ENCODE measurements around the gene TRIM45.
"Not testable (repeated sequence)": the region's sequence is repeated elsewhere in the genome, so short reads cannot be mapped to it uniquely, and the experiment has no call there.

The TRIM45 gene

DNA sequence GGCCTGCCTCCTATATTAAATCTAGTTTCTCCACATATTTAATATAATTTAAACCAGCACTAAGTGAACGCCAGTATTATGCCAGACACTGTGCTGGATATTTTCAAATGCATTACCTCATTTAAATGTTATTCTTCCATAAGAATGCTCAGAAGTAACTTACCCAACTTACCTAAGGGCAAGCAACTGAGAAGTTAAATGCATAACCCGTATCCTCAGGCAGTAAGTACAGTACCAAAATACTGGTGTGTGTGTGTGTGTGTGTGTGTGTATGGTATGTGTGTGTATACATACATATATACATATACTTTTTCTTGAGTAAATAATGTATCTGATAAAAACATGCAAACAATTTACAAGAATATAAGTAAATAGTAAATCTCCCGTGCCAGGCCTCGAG is 9.0 kb upstream of the TRIM45 start:
- DNase-seq (ENCODE audit: low read depth) = no peak

DNA sequence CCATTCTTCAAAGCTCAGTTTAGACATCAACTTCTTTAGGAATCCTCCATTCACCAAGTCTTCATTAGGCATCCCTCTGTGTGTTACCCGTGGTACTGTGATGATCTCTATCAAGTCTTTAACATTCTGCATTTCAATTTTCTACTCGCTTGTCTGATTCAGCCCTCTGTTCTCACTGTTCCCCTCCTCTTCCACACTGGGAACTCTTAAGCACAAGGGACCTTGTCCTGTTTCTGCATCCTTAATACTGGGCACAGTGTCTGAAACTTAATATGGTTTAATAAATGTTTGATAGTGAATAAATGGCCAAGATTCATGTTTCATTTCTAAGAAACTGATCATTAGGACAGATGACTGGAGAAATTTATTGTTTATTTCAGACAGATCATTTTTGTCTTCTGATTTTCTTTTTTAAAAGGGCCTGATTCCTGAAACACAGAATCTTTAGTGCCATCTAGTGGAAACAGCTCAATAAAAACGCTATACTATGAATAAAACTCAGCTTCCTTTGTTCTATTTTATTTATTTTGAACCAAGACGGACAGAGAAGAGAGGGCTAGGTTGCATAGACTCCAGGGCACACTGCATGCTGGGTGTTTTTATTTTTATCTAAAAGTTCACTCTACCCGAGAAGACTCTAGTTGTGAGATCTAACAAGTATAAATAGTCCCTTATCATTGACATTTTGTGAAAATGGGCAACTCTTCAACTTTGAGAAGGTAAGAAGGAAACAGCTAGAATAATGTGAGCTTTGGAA is 7.0 kb upstream of the TRIM45 start:
- no peak for DNase-seq (ENCODE audit: low read depth)

DNA sequence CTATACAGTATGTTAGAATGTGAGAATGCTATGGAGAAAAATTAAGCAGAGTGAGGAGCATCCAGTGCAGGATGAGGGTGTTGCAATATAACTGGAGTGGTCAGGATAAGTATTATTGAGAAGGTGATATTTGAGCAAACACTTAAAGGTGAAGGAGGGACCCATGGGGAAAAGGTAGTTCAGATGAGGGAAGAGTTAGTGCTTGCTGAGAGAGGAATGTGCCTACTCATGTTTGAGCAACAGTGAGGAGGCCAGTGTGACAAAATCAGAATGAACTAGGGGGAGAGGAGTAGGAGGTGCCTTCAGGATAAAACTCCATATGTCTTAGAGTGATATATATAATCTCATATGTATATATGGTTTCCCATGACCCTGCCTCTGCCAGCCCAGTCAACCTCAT is 6.2 kb upstream of the TRIM45 start:
- DNase-seq (ENCODE audit: low read depth) = no peak

DNA sequence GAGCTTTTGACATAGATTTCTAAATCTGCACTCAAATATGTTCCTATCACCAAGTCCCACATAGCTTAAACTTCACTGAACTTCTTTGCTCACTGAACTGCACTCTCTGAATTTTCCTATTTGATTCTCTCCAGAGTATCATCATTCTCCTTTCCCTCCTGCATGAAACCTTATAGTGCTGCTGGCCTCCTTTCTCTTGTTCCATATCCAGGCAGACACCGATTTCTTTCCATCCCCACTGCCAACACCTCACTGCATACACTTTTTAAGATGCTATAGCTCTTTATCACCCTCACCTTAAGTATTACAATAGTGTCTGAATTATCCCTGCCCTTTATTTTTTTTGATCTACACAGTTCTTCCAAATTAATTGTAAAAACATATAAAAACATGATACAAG is 3.1 kb upstream of the TRIM45 start:
- no peak for DNase-seq (ENCODE audit: low read depth)

DNA sequence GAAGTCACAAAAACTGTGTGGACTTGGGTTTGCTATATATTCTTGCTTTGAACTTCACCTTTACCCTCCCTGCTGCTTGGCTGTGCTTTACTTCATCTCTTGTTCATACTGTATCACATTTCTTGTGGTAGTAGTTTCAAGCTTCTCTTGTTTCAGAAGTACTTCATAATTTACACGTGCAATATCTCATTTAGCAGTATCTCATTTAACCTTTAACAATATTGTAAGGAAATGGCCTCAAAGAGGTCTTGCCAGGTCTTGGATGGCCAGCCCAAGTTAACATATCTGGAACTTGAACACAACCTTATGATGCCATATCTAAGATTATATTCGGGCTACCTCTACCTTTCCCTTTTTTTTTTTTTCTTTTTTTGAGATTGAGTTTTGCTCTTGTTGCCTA is 1.7 kb upstream of the TRIM45 start:
- no peak for DNase-seq (ENCODE audit: low read depth)

DNA sequence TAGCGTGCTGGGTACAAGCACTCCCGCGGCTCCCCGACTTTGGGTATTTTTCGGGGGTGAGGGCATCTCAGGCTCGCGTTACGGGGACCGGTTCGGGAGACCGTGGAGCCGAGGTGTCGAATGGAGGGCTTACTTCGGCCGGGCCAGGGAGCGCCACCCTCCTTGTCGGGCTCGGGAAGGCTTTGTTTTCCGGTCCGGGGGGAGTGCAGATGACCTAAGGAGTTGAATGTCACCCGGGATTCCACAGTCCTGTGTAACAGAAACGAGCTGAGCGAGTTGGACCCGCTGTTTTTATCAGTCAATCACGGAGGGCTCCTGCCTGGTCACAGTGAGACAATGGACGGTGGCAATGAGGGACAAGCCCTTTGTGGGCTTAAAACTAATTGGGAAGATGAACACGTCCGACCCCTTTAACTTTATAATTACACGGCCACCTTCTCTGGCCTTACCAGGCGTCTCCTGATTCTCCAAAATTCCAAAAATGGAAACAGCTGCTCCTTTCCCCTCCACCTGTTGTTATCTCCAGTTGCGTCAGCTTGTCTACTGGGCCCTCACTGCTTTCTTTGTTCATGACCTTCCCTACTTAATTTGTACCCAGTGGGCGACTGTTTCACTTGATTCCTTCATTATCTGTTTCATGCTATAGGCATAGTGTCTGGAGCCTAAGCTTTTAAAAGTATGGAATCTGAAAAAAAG is 929 bp upstream of the TRIM45 start:
- no peak for DNase-seq (ENCODE audit: low read depth)

DNA sequence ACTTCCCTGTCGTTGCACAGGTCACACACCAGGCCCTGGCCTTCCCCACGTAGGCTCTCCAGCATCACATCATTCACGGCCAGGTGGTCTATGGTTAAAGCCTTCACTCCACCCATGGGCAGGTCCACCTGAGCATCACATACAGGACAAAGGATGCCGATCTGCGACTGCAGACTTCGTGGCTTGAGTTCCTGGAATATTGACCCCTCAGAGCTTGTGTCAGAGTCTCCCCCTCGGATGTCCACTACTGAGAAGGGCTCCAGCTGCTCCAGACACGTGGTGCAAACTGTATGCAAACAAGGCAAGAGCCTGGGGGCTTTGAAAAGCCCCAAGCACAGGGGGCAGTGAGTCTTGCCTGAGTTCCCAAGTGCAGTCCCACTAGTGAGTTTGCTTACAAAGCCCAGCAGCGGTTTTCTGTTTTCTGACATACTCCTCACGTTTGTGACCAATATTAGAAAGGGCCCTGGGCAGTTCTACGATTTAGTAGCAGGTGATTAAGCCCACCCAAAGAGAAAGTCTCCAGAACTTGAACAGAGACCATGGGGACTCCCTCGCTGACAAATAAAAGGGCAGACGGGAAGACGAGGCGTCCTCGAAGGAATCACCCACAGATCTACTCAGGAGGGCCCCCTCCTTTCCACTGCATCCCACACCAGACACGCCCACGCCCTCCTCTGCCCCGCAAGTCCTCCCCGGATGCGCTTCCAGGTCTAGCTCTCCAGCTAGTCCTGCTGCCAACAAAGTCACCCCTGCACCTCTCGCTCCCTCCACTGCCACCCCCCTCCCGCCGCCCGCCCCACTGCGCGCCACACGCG is 568 bp downstream of the TRIM45 start:
- no peak for DNase-seq (ENCODE audit: low read depth)

DNA sequence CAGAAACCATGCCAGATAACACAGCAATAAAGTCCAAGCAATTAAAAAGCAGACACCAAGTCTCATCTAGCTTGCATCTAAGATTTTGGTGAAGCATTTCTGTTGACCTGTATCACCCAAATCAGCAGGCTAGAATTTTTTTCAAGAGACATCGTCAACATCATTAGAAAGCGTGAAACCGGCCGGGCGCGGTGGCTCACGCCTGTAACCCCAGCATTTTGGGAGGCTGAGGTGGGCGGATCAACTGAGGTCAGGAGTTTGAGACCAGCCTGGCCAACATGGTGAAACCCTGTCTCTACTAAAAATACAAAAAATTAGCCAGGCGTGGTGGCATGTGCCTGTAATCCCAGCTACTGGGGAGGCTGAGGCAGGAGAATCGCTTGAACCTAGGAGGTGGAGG is 2.4 kb downstream of the TRIM45 start:
- not testable (repeated sequence) for DNase-seq (ENCODE audit: low read depth)

DNA sequence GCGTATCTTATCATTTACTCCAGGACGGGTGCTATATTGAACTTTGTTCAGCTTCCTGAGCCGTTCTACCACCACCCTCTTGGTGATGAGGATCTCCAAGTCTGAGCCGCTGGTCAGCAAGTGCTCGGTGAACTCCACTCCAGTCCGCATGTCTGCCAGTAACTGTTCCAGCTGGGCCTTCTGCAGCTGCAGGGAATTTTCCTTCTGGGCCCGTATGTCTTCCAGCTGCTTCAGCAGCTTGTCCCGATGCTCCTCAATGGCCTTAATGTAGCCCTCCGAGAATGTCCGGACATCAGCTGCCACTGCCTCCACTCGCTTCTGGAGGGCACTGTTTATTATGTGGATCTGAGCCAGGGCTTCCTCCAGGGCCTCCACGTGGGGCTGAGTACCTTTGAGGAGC is 3.4 kb downstream of the TRIM45 start:
- DNase-seq (ENCODE audit: low read depth) = no peak

DNA sequence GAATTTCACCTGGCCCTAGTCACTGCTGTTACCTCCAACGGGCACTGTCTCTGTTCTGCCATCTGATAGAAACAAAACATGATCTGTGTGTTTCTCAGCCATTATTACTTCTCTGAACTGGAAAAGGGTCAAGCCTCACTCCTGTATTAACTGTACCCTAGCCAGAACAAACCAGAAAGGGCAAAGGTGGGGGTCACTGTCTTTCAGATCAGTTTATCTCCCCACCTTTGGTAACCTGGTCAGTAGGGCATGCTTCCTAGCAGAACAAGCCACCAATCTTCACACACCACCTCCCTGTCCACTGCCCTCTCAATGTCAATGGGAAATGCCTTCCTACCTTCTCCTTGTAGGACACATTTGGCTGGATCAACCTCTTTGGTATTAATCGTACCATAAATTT is 3.9 kb downstream of the TRIM45 start:
- DNase-seq (ENCODE audit: low read depth) = no peak

DNA sequence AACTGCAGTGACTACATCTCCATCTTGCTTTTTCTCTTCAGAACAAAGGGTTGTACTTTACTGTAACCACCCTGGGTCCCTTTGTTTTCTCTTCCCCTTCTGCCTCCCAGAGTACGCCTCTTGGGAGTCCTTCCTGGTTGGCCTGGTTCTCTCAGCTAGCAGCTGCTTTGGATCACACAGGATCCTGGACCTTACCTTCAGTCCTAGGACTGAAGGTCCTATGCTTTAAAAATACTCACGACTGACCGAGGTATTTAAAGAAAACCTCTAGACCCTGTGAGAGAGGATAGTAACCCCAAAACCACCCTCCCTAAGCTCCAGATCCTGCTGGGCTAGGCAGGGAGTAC is 4.8 kb downstream of the TRIM45 start:
- DNase-seq (ENCODE audit: low read depth) = no peak

DNA sequence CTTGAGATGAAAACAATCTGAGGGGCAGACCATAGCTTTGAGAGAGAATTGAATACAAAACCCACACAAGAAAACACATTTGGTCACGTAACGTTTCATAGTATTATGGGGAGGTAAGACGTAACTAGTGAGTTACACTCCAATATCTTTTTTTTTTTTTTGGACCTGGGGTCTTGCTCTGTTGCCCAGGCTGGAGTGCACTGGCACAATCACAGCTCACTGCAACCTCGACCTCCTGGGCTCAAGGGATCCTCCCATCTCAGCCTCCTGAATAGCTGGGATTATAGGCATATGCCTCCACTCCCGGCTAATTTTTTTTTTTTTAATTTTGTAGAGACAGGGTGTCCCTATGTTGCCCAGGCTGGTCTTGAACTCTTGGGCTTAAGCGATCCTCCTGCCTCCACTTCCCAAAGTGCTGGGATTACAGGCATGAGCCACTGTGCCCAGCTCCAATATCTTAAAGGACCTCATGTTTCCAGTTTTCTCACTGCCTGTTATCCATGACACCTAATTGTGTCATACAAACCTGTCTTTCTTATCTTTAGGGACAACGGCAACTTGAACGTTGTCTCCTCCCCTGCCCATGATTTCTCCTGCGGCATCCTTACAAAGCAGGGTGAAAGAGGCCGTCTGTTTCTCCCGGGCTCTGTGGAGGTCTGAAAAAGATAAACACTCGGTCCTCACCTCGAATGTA is 5.3 kb downstream of the TRIM45 start:
- no peak for DNase-seq (ENCODE audit: low read depth)

DNA sequence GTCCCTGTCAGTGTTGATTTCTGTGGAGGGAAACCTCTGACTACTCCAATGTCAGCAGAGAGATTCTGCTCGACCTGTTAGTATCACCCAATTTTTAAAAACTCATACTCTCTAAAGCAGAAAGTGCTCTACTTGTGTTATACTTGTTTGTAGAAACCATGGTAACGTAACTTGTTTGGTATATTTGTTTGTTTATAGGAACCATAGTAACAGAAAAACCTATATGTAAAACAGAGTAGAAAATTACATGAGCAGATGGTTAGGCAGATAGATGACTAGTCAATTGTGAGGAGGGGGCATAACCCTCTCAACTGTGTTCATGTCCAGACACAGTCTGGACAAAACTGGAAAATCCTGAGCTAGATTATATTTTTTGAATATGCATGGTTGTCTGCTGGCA is 6.7 kb downstream of the TRIM45 start:
- no peak for DNase-seq (ENCODE audit: low read depth)

DNA sequence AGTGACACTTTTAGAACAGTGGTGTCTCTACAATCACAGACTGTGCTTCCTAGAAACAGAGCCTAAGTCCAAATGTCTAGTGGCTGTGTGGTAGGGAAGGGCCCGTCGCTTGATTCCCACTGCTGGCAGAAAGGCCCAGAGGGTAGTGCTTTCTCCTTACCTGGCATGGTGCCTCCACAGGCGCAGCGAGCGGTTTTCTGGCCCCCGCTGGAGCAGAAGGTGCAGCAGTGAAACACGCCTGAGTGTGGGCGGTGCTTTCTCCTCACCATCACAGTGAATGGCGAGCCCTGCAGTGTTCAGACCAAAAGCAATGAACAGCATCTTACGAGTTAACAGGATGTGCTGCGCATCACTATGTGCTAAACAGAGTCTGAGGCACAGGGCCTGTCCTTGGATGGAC is 8.3 kb downstream of the TRIM45 start:
- no peak for DNase-seq (ENCODE audit: low read depth)

DNA sequence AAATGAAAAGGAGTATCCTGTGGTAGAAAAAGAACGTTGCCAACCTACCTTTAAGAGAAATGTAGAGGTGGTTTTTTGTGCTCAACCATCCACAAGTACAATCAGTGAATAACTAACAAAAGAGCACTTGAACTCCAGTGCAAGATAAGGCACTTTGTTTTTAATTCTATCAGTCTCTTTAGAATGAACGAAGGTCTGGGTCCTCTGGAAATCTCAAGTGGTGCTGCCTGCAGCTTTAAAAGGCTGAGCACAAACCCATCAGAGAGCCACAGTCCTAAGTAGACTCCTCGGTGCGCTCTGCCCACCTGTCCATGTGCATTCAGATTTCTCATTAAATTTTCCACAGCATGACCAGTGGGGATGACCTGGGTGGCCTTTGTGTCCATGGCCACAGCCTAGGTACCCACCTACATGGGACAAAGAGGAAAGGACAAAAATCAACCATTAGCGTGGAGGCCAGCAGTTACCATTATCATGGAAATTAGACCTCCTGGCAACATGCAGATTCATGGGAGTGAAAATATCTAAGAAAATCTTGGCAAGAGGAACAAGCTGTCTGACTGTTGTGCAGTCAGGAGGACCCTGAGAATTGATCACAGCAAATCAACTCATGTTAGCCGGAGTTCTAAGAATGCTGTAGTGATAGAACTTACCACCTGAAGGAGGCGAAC is 9.4 kb downstream of the TRIM45 start:
- DNase-seq (ENCODE audit: low read depth) = no peak

DNA sequence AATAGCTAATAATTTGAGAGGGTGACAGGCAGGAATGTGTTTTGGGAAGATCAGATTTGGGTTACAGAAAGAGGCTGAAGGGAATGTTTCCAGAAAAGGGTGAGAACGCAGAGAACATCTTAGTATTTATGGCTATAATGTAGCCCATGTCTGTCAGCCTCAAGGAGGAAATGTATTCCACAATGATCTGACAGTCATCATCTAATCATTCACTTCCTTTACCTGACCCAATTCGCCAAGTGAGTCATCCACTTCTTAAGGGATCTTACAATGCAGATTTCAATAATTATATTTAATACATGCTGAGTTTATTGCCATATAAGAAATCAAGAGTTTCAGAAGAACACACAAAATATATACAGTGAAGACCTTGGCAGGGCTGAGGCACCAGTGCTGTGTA is 10.8 kb downstream of the TRIM45 start:
- no peak for DNase-seq (ENCODE audit: low read depth)

DNA sequence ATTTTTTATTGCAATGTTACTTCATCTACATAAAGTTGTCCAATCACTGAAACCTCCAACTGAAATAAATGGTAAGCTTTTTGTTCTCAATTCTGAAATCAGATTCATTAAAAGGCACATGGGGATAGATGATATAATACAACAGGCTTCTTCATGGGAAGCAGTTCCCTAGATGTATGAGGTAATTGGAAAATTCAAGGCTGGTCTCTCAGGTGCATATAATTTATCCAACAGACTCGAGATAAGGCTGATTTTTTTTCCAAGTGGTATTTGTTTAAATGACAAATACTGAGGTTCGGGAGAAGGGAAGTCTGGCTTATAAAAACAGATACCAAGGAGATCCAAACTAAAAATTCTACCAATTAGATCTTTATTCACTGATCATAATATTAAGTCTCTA is 14.2 kb downstream of the TRIM45 start:
- no peak for DNase-seq (ENCODE audit: low read depth)

DNA sequence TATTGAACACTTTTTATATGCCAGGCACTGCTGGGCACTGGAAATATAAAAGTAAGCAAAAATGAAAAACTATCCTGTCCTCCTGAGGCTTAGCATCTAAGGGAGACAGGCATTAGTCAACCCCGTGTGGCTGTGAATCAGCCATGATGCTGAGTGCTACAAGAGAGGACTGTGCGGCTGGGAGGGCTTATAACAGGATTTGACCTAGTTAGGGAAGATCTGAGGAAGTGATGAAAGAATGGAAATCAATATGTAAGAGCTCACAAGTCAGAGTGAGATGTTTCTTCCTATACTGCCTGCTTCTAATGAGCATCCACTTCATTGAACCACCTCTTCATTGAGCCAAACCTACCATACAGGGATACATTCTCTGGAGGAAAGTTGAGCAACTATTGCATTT is 15.1 kb downstream of the TRIM45 start:
- no peak for DNase-seq (ENCODE audit: low read depth)

DNA sequence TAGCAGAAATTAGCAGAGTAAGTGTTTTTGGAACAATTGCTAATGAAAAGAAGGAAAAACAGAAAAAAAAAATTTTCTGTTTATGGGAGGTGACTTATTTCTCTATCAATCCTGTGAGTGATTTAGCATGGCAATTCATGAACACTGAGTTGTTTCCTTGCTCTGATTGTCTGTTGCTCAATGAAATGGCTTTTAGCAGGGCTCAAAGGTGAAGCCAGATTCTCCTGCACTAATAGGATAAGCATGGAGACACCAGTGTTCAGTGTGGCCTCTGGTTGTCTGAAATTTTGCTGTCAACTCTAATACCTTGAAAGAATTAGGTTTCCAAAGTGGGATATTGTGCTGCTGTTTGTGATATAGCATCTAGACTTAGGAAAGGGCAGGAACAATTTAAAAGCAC is 15.8 kb downstream of the TRIM45 start:
- no peak for DNase-seq (ENCODE audit: low read depth)

DNA sequence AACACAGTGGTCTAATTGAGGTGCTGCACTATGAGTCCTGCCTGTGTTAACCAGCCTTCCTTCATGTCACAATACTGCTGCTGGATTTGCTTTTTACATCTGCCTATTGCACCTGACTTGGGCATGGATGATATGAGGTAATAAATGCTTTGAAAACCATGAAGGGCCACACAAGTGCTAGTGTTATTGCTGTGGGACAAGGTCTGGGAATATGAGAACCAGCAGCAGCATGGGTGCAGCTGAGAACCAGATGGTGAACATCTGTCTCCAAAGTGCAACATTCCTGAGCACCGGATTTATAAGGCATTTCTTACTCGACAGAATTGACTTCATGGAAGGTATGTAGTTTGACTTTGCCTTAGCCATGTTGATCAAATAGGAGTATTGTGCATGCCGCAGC is 16.6 kb downstream of the TRIM45 start:
- no peak for DNase-seq (ENCODE audit: low read depth)

DNA sequence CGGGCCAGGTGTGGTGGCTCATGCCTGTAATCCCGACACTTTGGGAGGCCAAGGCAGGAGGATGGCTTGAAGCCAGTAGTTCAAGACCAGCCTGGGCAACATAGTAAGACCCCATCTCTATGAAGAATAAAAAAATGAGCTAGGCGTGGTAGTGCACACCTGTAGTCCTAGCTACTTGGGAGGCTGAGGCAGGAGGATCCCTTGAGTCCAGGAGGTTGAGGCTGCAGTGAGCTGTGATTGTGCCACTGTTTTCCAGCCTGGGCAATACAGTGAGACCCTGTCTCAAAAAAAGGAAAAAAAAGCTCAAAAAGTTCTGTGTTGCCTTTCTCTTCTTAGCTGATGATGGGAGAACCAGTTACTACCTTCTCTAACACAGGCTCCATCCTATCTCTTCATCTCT is 19.7 kb downstream of the TRIM45 start:
- DNase-seq (ENCODE audit: low read depth) = not testable (repeated sequence)

DNA sequence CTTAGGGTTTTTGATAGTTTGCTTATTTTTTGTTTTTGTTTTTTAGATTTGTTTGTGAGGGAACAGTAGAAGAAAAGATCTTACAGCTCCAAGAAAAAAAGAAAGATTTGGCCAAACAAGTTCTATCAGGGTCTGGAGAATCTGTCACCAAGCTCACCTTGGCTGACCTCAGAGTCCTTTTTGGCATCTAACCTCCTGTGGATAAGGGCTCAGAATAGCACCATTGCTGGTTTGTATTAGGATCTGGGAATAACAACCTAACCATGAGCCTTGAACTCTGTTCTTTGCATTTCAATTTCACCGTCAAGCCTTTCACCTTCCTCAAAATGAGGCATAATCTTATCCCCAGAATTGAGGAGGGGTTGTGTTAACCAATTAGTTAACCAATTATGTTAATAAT is 20.2 kb downstream of the TRIM45 start:
- DNase-seq (ENCODE audit: low read depth) = no peak

All from T-helper 22 cell (primary cell).